GM23338 (cell line): ENCODE measurements around the gene PITPNC1. TPM values are rescaled to one million over a fixed set of nuclear protein-coding genes. Genes with fewer than 3 reads are reported as not detected.

ENCODE experiments used
- ATAC-seq: fragments of 200-7000 bp; cut with Tn5 transposase; 3 replicates; pipeline ENCODE4 v1.9.1; 2020
- DNase-seq: peaks from one replicate; pipeline ENCODE4 v3.0.0-alpha.2; 2015; ENCODE audit warnings: low spot score
- H2AFZ ChIP-seq: fragments of 200-600 bp; sonication (generic); 2 replicates; pipeline ENCODE4 v1.8.0; 2016; ENCODE audit warnings: antibody characterized with exemption, mild to moderate bottlenecking, moderate library complexity
- H3F3A ChIP-seq: fragments of 200-600 bp; sonication (generic); replicated peaks from 2 replicates; pipeline ENCODE4 v1.8.0; 2017; ENCODE audit warnings: antibody characterized with exemption, mixed run types, low read depth
- H3K27ac ChIP-seq: fragments of 200-600 bp; sonication (generic); 2 replicates; pipeline ENCODE4 v1.6.1; 2016; ENCODE audit warnings: low read depth
- H3K27me3 ChIP-seq: fragments of 200-600 bp; sonication (generic); 2 replicates; pipeline ENCODE4 v1.8.0; 2016; ENCODE audit warnings: mild to moderate bottlenecking, mixed run types, moderate library complexity; ENCODE audit not compliant: insufficient read depth
- H3K36me3 ChIP-seq: fragments of 200-600 bp; sonication (generic); 2 replicates; pipeline ENCODE4 v1.8.0; 2016; ENCODE audit warnings: mild to moderate bottlenecking; ENCODE audit not compliant: insufficient read depth
- H3K4me1 ChIP-seq: fragments of 200-600 bp; sonication (generic); 2 replicates; pipeline ENCODE4 v1.8.0; 2016; ENCODE audit warnings: mild to moderate bottlenecking, moderate library complexity; ENCODE audit not compliant: insufficient read depth
- H3K4me2 ChIP-seq: fragments of 200-600 bp; sonication (generic); 2 replicates; pipeline ENCODE4 v1.7.1; 2017; ENCODE audit warnings: mixed run types
- H3K4me3 ChIP-seq: fragments of 200-600 bp; sonication (generic); 2 replicates; pipeline ENCODE4 v1.6.1; 2016; ENCODE audit warnings: mixed run types
- H3K79me2 ChIP-seq: fragments of 200-600 bp; sonication (generic); replicated peaks from 2 replicates; pipeline ENCODE4 v1.8.0; 2017; ENCODE audit warnings: mild to moderate bottlenecking; ENCODE audit not compliant: insufficient read depth
- H3K9me2 ChIP-seq: fragments of 200-600 bp; sonication (generic); 2 replicates; pipeline ENCODE4 v1.8.0; 2017; ENCODE audit not compliant: insufficient read depth
- H4K20me1 ChIP-seq: fragments of 200-600 bp; sonication (generic); replicated peaks from 2 replicates; pipeline ENCODE4 v1.8.0; 2017; ENCODE audit warnings: mild to moderate bottlenecking; ENCODE audit not compliant: insufficient read depth
- H3K27ac Mint-ChIP-seq: 2 replicates; pipeline ENCODE4 v1.8.0; 2020; ENCODE audit warnings: inconsistent platforms, mild to moderate bottlenecking, moderate library complexity, mixed read lengths
- H3K27me3 Mint-ChIP-seq: 3 replicates; pipeline ENCODE4 v1.8.0; 2022; ENCODE audit warnings: low read depth, mild to moderate bottlenecking, moderate library complexity, mixed read lengths, inconsistent platforms; ENCODE audit not compliant: insufficient read depth, poor library complexity
- H3K36me3 Mint-ChIP-seq: 3 replicates; pipeline ENCODE4 v1.8.0; 2021; ENCODE audit warnings: low read depth, mild to moderate bottlenecking, inconsistent platforms, moderate library complexity, mixed read lengths
- H3K4me1 Mint-ChIP-seq: 3 replicates; pipeline ENCODE4 v1.8.0; 2020; ENCODE audit warnings: mild to moderate bottlenecking, inconsistent platforms, mixed read lengths
- H3K4me3 Mint-ChIP-seq: 3 replicates; pipeline ENCODE4 v1.8.0; 2021; ENCODE audit warnings: moderate library complexity, mild to moderate bottlenecking, inconsistent platforms, mixed read lengths
- H3K9me3 Mint-ChIP-seq: 3 replicates; pipeline ENCODE4 v1.8.0; 2020; ENCODE audit warnings: moderate library complexity, mild to moderate bottlenecking, inconsistent platforms, mixed read lengths
- EZH2 ChIP-seq: fragments of 200-600 bp; sonication (generic); IDR thresholded peaks from one replicate; pipeline ENCODE4 v1.8.0; 2017; ENCODE audit warnings: antibody characterized with exemption, mild to moderate bottlenecking, low read depth; ENCODE audit not compliant: unreplicated experiment
- EZH2phosphoT487 ChIP-seq: fragments of 200-600 bp; sonication (generic); IDR thresholded peaks from one replicate; pipeline ENCODE4 v1.8.1; 2018; ENCODE audit warnings: antibody characterized with exemption; ENCODE audit not compliant: unreplicated experiment
- JUNB ChIP-seq: IDR thresholded peaks from one replicate; pipeline ENCODE4 v1.6.1; 2016; ENCODE audit warnings: antibody characterized with exemption; ENCODE audit not compliant: unreplicated experiment
- NANOG ChIP-seq: IDR thresholded peaks from 2 replicates; pipeline ENCODE4 v1.6.1; 2016; ENCODE audit warnings: antibody characterized with exemption, borderline replicate concordance
- POLR2AphosphoS5 ChIP-seq: IDR thresholded peaks from 2 replicates; pipeline ENCODE4 v1.6.1; 2016; ENCODE audit warnings: antibody characterized with exemption, low read depth
- STAT1 ChIP-seq: IDR thresholded peaks from one replicate; pipeline ENCODE4 v1.6.1; 2016; ENCODE audit warnings: antibody characterized with exemption; ENCODE audit not compliant: unreplicated experiment
- ZNF114 ChIP-seq: fragments of 250-450 bp; sonication (Bioruptor Pico); IDR thresholded peaks from 2 replicates; pipeline ENCODE4 v1.5.0; 2020; ENCODE audit warnings: mild to moderate bottlenecking, moderate library complexity
- ZNF331 ChIP-seq: fragments of 250-450 bp; sonication (Bioruptor Pico); IDR thresholded peaks from 2 replicates; pipeline ENCODE4 v1.5.0; 2020; ENCODE audit warnings: low read depth, mild to moderate bottlenecking, moderate library complexity
- polyA plus RNA-seq: library from polyadenylated mRNA; unstranded; fragments of >200 nt; fragmentation: Nextera tagmentation; extraction: Ambion mirVana; gene quantifications from 2 replicates; pipeline ENCODE4 v1.2.1, GENCODE V29; 2016
- total RNA-seq: library from RNA; depleted of rRNA; stranded (reverse); fragments of >200 nt; shearing (Covaris generic); gene quantifications from 2 replicates; pipeline ENCODE4 v1.2.3, GENCODE V29; 2014
- TF ChIP-seq, protein P1 (sequence below): IDR thresholded peaks from one replicate; pipeline ENCODE4 v1.6.1; 2018; ENCODE audit warnings: antibody characterized with exemption; ENCODE audit not compliant: unreplicated experiment
- TF ChIP-seq, protein P2 (sequence below): fragments of 250-450 bp; sonication (Bioruptor Pico); IDR thresholded peaks from 2 replicates; pipeline ENCODE4 v1.5.0; 2020; ENCODE audit warnings: mild to moderate bottlenecking, moderate library complexity
- TF ChIP-seq, protein P3 (sequence below): IDR thresholded peaks from 2 replicates; pipeline ENCODE4 v1.6.1; 2016; ENCODE audit warnings: antibody characterized with exemption

Gene PITPNC1
- total and polyA plus RNA-seq, 2 experiments from 2014 or later = 23.0 to 32.6 TPM

DNA sequence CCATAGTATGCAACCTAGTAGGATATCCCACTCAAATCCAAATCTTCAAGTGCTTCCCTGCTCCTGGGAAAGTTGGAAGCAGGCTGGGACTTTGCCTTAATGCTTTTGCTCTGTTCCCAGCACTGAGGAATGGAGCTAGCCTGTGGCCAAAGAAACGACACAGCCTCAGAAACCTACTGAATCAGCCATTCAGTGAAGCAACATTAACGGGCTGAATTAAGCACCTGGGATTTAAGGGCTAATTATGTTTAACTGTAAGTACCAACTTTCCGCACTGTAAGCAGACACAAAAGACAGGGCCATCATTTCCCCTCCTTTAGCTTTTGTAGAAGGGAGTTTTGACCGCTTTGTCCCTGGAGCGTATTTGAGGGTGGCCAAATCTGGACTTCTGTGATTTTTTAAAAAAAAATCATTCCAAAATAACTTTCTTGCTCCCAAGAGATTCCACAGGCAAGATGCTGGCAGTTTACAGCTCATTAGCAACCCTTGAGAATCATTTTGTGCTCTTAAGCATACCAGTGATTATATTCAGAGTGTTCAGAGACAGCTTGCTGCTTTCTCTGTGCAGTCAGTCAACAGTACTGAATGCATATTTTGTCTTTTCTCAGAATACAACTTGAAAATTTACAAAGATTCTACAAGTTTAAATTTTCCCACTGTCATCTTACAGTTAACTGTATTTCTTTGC lies 323.1 kb downstream of the PITPNC1 start (continued):
- TF ChIP-seq, protein P1, sequence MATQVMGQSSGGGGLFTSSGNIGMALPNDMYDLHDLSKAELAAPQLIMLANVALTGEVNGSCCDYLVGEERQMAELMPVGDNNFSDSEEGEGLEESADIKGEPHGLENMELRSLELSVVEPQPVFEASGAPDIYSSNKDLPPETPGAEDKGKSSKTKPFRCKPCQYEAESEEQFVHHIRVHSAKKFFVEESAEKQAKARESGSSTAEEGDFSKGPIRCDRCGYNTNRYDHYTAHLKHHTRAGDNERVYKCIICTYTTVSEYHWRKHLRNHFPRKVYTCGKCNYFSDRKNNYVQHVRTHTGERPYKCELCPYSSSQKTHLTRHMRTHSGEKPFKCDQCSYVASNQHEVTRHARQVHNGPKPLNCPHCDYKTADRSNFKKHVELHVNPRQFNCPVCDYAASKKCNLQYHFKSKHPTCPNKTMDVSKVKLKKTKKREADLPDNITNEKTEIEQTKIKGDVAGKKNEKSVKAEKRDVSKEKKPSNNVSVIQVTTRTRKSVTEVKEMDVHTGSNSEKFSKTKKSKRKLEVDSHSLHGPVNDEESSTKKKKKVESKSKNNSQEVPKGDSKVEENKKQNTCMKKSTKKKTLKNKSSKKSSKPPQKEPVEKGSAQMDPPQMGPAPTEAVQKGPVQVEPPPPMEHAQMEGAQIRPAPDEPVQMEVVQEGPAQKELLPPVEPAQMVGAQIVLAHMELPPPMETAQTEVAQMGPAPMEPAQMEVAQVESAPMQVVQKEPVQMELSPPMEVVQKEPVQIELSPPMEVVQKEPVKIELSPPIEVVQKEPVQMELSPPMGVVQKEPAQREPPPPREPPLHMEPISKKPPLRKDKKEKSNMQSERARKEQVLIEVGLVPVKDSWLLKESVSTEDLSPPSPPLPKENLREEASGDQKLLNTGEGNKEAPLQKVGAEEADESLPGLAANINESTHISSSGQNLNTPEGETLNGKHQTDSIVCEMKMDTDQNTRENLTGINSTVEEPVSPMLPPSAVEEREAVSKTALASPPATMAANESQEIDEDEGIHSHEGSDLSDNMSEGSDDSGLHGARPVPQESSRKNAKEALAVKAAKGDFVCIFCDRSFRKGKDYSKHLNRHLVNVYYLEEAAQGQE = no peak
- TF ChIP-seq ZNF331 (CRISPR knock-in tag) = no peak
- no peak for TF ChIP-seq ZNF114 (CRISPR knock-in tag)
- no peak for TF ChIP-seq JUNB
- no peak for TF ChIP-seq EZH2

DNA sequence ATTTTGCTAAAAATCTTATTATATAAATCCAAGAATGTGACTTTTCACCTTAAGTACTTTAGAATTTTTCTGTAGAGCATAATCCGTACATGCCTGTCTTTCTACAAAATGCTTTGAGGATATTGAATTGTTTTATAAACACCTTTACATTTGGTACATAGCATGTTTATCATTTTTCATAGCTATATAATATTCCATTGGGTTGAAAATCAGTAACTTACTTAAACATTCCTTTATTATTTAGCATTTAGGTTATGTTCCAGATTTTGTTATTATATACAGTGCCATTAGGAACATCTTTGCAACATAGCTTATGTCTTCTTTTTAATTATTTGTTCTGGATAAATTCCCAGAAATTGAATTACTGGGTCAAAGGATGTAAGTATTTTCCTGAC lies 323.6 kb downstream of the PITPNC1 start:
- Mint-ChIP-seq H3K4me3 (no peak overlapping the region), H3K27me3 (peaks cover 3% of the 10 kb centered on the region), H3K36me3 (no peaks in the 10 kb centered on the region; the same call in 2 of the 3 replicates), H3K9me3 (no peaks in the 10 kb centered on the region; the same call in 2 of the 3 replicates), H3K4me1 (peaks cover 11% of the 10 kb centered on the region), H3K27ac (no peak overlapping the region)
- H3F3A ChIP-seq = peaks cover 6% of the 10 kb centered on the region; the same call in 1 of the 2 replicates
- no peak for DNase-seq
- H3K4me1 ChIP-seq = peaks cover 16% of the 10 kb centered on the region
- H3K4me3 ChIP-seq = no peak overlapping the region
- no peak overlapping the region for H3K4me2 ChIP-seq
- H3K36me3 ChIP-seq = no peaks in the 10 kb centered on the region
- no peaks in the 10 kb centered on the region for H4K20me1 ChIP-seq
- H3K9me2 ChIP-seq = no peaks in the 10 kb centered on the region
- no peak overlapping the region for H2AFZ ChIP-seq
- H3K79me2 ChIP-seq = no peaks in the 10 kb centered on the region
- H3K27ac ChIP-seq = no peak overlapping the region
- ATAC-seq = no peak
- no peaks in the 10 kb centered on the region for H3K27me3 ChIP-seq
- TF ChIP-seq EZH2phosphoT487 (no peak), NANOG (no peak), STAT1 (no peak), ZNF114 (CRISPR knock-in tag) (no peak), JUNB (no peak), POLR2AphosphoS5 (no peak)
- TF ChIP-seq, protein P2, sequence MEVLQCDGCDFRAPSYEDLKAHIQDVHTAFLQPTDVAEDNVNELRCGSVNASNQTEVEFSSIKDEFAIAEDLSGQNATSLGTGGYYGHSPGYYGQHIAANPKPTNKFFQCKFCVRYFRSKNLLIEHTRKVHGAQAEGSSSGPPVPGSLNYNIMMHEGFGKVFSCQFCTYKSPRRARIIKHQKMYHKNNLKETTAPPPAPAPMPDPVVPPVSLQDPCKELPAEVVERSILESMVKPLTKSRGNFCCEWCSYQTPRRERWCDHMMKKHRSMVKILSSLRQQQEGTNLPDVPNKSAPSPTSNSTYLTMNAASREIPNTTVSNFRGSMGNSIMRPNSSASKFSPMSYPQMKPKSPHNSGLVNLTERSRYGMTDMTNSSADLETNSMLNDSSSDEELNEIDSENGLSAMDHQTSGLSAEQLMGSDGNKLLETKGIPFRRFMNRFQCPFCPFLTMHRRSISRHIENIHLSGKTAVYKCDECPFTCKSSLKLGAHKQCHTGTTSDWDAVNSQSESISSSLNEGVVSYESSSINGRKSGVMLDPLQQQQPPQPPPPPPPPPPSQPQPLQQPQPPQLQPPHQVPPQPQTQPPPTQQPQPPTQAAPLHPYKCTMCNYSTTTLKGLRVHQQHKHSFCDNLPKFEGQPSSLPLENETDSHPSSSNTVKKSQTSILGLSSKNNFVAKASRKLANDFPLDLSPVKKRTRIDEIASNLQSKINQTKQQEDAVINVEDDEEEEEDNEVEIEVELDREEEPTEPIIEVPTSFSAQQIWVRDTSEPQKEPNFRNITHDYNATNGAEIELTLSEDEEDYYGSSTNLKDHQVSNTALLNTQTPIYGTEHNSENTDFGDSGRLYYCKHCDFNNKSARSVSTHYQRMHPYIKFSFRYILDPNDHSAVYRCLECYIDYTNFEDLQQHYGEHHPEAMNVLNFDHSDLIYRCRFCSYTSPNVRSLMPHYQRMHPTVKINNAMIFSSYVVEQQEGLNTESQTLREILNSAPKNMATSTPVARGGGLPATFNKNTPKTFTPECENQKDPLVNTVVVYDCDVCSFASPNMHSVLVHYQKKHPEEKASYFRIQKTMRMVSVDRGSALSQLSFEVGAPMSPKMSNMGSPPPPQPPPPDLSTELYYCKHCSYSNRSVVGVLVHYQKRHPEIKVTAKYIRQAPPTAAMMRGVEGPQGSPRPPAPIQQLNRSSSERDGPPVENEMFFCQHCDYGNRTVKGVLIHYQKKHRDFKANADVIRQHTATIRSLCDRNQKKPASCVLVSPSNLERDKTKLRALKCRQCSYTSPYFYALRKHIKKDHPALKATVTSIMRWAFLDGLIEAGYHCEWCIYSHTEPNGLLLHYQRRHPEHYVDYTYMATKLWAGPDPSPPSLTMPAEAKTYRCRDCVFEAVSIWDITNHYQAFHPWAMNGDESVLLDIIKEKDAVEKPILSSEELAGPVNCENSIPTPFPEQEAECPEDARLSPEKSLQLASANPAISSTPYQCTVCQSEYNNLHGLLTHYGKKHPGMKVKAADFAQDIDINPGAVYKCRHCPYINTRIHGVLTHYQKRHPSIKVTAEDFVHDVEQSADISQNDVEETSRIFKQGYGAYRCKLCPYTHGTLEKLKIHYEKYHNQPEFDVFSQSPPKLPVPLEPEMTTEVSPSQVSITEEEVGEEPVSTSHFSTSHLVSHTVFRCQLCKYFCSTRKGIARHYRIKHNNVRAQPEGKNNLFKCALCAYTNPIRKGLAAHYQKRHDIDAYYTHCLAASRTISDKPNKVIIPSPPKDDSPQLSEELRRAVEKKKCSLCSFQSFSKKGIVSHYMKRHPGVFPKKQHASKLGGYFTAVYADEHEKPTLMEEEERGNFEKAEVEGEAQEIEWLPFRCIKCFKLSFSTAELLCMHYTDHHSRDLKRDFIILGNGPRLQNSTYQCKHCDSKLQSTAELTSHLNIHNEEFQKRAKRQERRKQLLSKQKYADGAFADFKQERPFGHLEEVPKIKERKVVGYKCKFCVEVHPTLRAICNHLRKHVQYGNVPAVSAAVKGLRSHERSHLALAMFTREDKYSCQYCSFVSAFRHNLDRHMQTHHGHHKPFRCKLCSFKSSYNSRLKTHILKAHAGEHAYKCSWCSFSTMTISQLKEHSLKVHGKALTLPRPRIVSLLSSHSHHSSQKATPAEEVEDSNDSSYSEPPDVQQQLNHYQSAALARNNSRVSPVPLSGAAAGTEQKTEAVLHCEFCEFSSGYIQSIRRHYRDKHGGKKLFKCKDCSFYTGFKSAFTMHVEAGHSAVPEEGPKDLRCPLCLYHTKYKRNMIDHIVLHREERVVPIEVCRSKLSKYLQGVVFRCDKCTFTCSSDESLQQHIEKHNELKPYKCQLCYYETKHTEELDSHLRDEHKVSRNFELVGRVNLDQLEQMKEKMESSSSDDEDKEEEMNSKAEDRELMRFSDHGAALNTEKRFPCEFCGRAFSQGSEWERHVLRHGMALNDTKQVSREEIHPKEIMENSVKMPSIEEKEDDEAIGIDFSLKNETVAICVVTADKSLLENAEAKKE (CRISPR knock-in tag) = no peak
- TF ChIP-seq, protein P3, sequence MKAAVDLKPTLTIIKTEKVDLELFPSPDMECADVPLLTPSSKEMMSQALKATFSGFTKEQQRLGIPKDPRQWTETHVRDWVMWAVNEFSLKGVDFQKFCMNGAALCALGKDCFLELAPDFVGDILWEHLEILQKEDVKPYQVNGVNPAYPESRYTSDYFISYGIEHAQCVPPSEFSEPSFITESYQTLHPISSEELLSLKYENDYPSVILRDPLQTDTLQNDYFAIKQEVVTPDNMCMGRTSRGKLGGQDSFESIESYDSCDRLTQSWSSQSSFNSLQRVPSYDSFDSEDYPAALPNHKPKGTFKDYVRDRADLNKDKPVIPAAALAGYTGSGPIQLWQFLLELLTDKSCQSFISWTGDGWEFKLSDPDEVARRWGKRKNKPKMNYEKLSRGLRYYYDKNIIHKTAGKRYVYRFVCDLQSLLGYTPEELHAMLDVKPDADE = no peak
